ENCODE data around the gene CDH4.
"Not testable (repeated sequence)": the region's sequence is repeated elsewhere in the genome, so short reads cannot be mapped to it uniquely, and the experiment has no call there.

The CDH4 gene

GRCh38 chr20:61253640-61254511, 1.8 kb downstream of the CDH4 start:
- DNase-seq, result no peak

GRCh38 chr20:61254881-61255626, 3.0 kb downstream of the CDH4 start:
- DNase-seq, result no peak

- no peak for DNase-seq
Measured at GRCh38 chr20:61256365-61256764, 4.3 kb downstream of the CDH4 start.

GRCh38 chr20:61256824-61257223, 4.8 kb downstream of the CDH4 start:
- no peak for DNase-seq

GRCh38 chr20:61257611-61258010, 5.5 kb downstream of the CDH4 start:
- DNase-seq, result no peak

GRCh38 chr20:61259741-61260140, 7.7 kb downstream of the CDH4 start:
- no peak for DNase-seq

GRCh38 chr20:61260905-61261304, 8.8 kb downstream of the CDH4 start:
- DNase-seq, result no peak

GRCh38 chr20:61262036-61262435, 10.0 kb downstream of the CDH4 start:
- no peak for DNase-seq

- DNase-seq, result no peak
Measured at GRCh38 chr20:61262514-61262913, 10.5 kb downstream of the CDH4 start.

- DNase-seq, result peak; percentile 3
Measured at GRCh38 chr20:61263084-61263695, 11.1 kb downstream of the CDH4 start.

- no peak for DNase-seq
Measured at GRCh38 chr20:61263938-61264337, 11.9 kb downstream of the CDH4 start.

- no peak for DNase-seq
Measured at GRCh38 chr20:61267241-61267640, 15.2 kb downstream of the CDH4 start.

- no peak for DNase-seq
Measured at GRCh38 chr20:61268024-61268423, 16.0 kb downstream of the CDH4 start.

- no peak for DNase-seq
Measured at GRCh38 chr20:61271312-61272231, 19.5 kb downstream of the CDH4 start.

GRCh38 chr20:61273024-61273423, 21.0 kb downstream of the CDH4 start:
- DNase-seq, result not testable (repeated sequence)

GRCh38 chr20:61273666-61274065, 21.6 kb downstream of the CDH4 start:
- DNase-seq, result not testable (repeated sequence)

GRCh38 chr20:61274326-61274725, 22.3 kb downstream of the CDH4 start:
- no peak for DNase-seq

GRCh38 chr20:61278296-61278695, 26.2 kb downstream of the CDH4 start:
- no peak for DNase-seq

- no peak for DNase-seq
Measured at GRCh38 chr20:61279621-61280150, 27.6 kb downstream of the CDH4 start.

GRCh38 chr20:61280217-61280980, 28.3 kb downstream of the CDH4 start:
- no peak for DNase-seq

- no peak for DNase-seq
Measured at GRCh38 chr20:61281286-61281795, 29.3 kb downstream of the CDH4 start.

Data from effector CD8-positive, alpha-beta T cell (primary cell).